ENCODE data around the gene CLDND1. TPM values are rescaled to one million over a fixed set of nuclear protein-coding genes. Genes with fewer than 3 reads are reported as not detected.

CLDND1 gene
- total RNA-seq, 1 experiment from 2014 or later = 472 TPM

GRCh38 chr3:98555025-98555379, 32.3 kb upstream of the CLDND1 start (continued):
- TF ChIP-seq CTCF (IDR thresholded peaks at IDR 0.05 in 2 of 3, conservative IDR thresholded peaks at IDR 0.05 in 1 of 3; ENCODE audit: borderline replicate concordance in 1 of 3, insufficient read depth in 1 of 3, low read depth in 2 of 3, low read length in 2 of 3) (no peak), SRF (IDR thresholded peaks at IDR 0.05; ENCODE audit: low read depth) (no peak; the same call in 1 of the 2 replicates), TCF7L2 (IDR thresholded peaks at IDR 0.05; ENCODE audit: borderline replicate concordance, extremely low read depth, insufficient read depth, insufficient read length) (peak; percentile 88), RAD21 (IDR thresholded peaks at IDR 0.05; ENCODE audit: low read depth) (peak; percentile 35; the same call in 1 of the 2 replicates), EGR1 (IDR thresholded peaks at IDR 0.05; ENCODE audit: low read depth) (0 out of 2 replicates have a peak, but pooled peaks have one; percentile 33), YY1 (IDR thresholded peaks at IDR 0.05; ENCODE audit: extremely low read depth, insufficient replicate concordance, low read depth, low read length) (peak; percentile 41), FOSL1 (IDR thresholded peaks at IDR 0.05; ENCODE audit: low read depth) (peak; percentile 88), CBX3 (IDR thresholded peaks at IDR 0.05; ENCODE audit: low read depth) (no peak), CEBPB (IDR thresholded peaks at IDR 0.05; ENCODE audit: low read depth) (peak; percentile 64; the same call in 1 of the 2 replicates)
- TF ChIP-seq, protein P1, sequence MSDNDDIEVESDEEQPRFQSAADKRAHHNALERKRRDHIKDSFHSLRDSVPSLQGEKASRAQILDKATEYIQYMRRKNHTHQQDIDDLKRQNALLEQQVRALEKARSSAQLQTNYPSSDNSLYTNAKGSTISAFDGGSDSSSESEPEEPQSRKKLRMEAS (IDR thresholded peaks at IDR 0.05) = no peak; the same call in 1 of the 2 replicates

DNA sequence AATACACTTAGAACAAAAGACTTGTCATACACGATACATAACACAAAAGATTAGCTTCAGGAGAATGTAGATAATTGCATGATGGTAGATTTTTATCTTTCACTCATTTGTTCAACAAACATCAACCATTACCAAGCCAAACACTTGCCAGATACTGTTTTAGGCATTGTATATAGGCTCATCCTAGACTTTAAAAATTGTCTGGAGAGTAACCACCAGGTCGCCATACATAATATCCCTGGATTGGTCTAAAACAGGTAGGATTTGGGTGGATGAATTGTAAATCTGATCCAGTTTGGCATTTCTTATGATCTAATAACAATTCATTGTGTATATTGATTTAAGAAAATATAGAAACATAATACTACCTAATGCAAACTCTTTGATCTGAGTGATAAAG, 31.9 kb upstream of the CLDND1 start:
- Histone ChIP-seq H2AFZ (ENCODE audit: low read depth, low read length, poor library complexity, severe bottlenecking) (no peak overlapping the region), H3K36me3 (ENCODE audit: control insufficient read depth in 1 of 2, insufficient read depth in 2 of 2, low read length in 2 of 2) (no peaks in the 10 kb centered on the region), H3K4me1 (ENCODE audit: control insufficient read depth in 1 of 2, insufficient read depth in 2 of 2, low read length in 2 of 2) (peaks cover 66 to 87% of the 10 kb centered on the region in 2 experiments), H3K27me3 (ENCODE audit: insufficient read depth, low read length) (no peaks in the 10 kb centered on the region), H3K9me3 (ENCODE audit: control insufficient read depth in 1 of 2, insufficient read depth in 1 of 2, low read depth in 1 of 2, low read length in 2 of 2) (no peaks in the 10 kb centered on the region), H3K4me2 (ENCODE audit: low read length) (peak overlapping the region; percentile 60), H3K9me2 (ENCODE audit: insufficient read depth) (no peaks in the 10 kb centered on the region), H3K79me2 (ENCODE audit: insufficient read depth, low read length) (peaks cover 51% of the 10 kb centered on the region), H4K20me1 (ENCODE audit: insufficient read depth) (no peaks in the 10 kb centered on the region), H3K9ac (ENCODE audit: low read length) (peak overlapping the region; percentile 71), H3K27ac (ENCODE audit: low read depth, low read length) (peak overlapping the region; percentile 98), H3K4me3 (replicated peaks in 1 of 2; ENCODE audit: low read depth in 1 of 2, low read length in 2 of 2) (peak overlapping the region; percentile 10 to 40)
- DNase-seq (ENCODE audit: low read depth, low spot score) (no peak), ATAC-seq (no peak)
- ChIA-PET CTCF (no interaction called here), POLR2A (interaction anchor here (0.7 to 3.7 kb wide), 15 partner anchors 9 to 427 kb away, joined by 3 to 19 read pairs (median 4); partner anchors contain the start of gene CLDND1), RAD21 (ENCODE audit: low non-redundant PET in 1 of 2, low total read pairs in 2 of 2, uncharacterized antibody in 2 of 2, unreplicated experiment in 2 of 2) (no interaction called here)
- TSS peak; percentile 52 for BruUV-seq (replicated peaks)
- intact Hi-C loops (cut with micrococcal nuclease) = no loop called here
- no peak for TF ChIP-seq RAD21 (IDR thresholded peaks at IDR 0.05; ENCODE audit: low read depth)
- no peak for TF ChIP-seq EZH2 (IDR thresholded peaks at IDR 0.05)
- no peak for TF ChIP-seq YY1 (IDR thresholded peaks at IDR 0.05; ENCODE audit: extremely low read depth, insufficient replicate concordance, low read depth, low read length)
- TF ChIP-seq CEBPB (IDR thresholded peaks at IDR 0.05; ENCODE audit: low read depth) = no peak
- TF ChIP-seq EZH2phosphoT487 (IDR thresholded peaks at IDR 0.05; ENCODE audit: borderline replicate concordance) = no peak
- TF ChIP-seq CTCF (IDR thresholded peaks at IDR 0.05 in 2 of 3, conservative IDR thresholded peaks at IDR 0.05 in 1 of 3; ENCODE audit: borderline replicate concordance in 1 of 3, insufficient read depth in 1 of 3, low read depth in 2 of 3, low read length in 2 of 3) = no peak
- no peak for TF ChIP-seq SIN3A (IDR thresholded peaks at IDR 0.05; ENCODE audit: low read depth)
- no peak for TF ChIP-seq CBX3 (IDR thresholded peaks at IDR 0.05; ENCODE audit: low read depth)
- TF ChIP-seq ATF3 (IDR thresholded peaks at IDR 0.05) = no peak
- TF ChIP-seq, protein P2, sequence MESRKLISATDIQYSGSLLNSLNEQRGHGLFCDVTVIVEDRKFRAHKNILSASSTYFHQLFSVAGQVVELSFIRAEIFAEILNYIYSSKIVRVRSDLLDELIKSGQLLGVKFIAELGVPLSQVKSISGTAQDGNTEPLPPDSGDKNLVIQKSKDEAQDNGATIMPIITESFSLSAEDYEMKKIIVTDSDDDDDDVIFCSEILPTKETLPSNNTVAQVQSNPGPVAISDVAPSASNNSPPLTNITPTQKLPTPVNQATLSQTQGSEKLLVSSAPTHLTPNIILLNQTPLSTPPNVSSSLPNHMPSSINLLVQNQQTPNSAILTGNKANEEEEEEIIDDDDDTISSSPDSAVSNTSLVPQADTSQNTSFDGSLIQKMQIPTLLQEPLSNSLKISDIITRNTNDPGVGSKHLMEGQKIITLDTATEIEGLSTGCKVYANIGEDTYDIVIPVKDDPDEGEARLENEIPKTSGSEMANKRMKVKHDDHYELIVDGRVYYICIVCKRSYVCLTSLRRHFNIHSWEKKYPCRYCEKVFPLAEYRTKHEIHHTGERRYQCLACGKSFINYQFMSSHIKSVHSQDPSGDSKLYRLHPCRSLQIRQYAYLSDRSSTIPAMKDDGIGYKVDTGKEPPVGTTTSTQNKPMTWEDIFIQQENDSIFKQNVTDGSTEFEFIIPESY (IDR thresholded peaks at IDR 0.05; ENCODE audit: extremely low read depth, insufficient replicate concordance, low read length) = no peak
- no peak for TF ChIP-seq ZNF274 (IDR thresholded peaks at IDR 0.05; ENCODE audit: low read depth, low read length)
- TF ChIP-seq POLR2A (IDR thresholded peaks at IDR 0.05; ENCODE audit: borderline replicate concordance, extremely low read depth, insufficient read depth, insufficient read length) = no peak
- TF ChIP-seq JUND (IDR thresholded peaks at IDR 0.05) = no peak
- TF ChIP-seq TCF7L2 (IDR thresholded peaks at IDR 0.05; ENCODE audit: borderline replicate concordance, extremely low read depth, insufficient read depth, insufficient read length) = no peak
